Heart left ventricle (tissue), 13 donors: Measurements from ENCODE around the gene MAPK11.

Experiments used
- POLR2A ChIP-seq, 2 donors: fragments of 450-650 bp; IDR thresholded peaks; one replicate each; pipeline ENCODE4 v1.6.1; 2017; ENCODE audit warnings: antibody characterized with exemption in 2 of 2, mild to moderate bottlenecking in 2 of 2, moderate library complexity in 2 of 2
- TF ChIP-seq, protein P1 (sequence below), 12 donors: fragments of 200-600 bp; sonication (generic) in 4 of 12; IDR thresholded peaks; one replicate each; pipeline versions ENCODE4 v1.5.0 to v1.8.0; 2018 to 2022; ENCODE audit warnings: antibody characterized with exemption in 12 of 12, mild to moderate bottlenecking in 5 of 12
- donor health status: ischemic (EF 13 %, LVEDD 7.1; RV severe dilation, severe dysfunction).
- donor health status: DM: no; HTN: yes; CAD: no.
- donor health status: DM: no; HTN: no; CAD: no.
- donor health status: ischemic (EF 25% LVEDD 6.9; RV normal size, moderate dysfunction).
- donor health status: ischemic (EF 25% LVEDD 5.7; RV mildly dilated, moderate dysfunction).
- donor health status: ischemic (EF 35%, LVEDD 5.7; RV mildly dilated, moderate dysfunction).
- donor health status: nonischemic (EF 11% LVEDD 7.7; RV severe dilation, severe dysfunction).
- donor health status: DM: yes; HTN: yes; CAD: no.
- donor health status: PGD.
- donor health status: ischemic (EF 29% LVEDD 5.4; RV normal size, mild dysfunction).
- donor health status: nonischemic (EF 23%, LVEDD 6.1; RV moderate dilation, normal function).

DNA sequence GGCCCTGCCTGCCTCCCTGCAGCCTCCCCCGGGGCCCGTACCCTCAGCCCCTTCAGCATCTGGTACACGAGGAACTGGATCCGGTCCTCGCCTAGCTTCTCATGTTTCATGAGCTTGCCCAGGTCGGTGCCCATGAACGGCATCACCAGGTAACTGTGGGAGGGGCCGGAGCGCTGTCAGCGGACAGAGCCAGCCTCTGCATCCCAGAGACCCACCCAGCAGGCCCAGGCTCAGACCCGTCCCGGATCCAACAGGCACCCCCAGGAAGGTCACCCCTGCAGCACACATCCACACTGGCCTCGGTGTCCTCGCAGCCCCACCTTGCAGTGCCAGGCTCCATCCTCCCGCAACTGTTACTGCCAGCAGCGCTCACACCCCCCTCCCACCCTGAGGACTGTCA, 13.1 kb downstream of the MAPK11 start:
- TF ChIP-seq, protein P1, sequence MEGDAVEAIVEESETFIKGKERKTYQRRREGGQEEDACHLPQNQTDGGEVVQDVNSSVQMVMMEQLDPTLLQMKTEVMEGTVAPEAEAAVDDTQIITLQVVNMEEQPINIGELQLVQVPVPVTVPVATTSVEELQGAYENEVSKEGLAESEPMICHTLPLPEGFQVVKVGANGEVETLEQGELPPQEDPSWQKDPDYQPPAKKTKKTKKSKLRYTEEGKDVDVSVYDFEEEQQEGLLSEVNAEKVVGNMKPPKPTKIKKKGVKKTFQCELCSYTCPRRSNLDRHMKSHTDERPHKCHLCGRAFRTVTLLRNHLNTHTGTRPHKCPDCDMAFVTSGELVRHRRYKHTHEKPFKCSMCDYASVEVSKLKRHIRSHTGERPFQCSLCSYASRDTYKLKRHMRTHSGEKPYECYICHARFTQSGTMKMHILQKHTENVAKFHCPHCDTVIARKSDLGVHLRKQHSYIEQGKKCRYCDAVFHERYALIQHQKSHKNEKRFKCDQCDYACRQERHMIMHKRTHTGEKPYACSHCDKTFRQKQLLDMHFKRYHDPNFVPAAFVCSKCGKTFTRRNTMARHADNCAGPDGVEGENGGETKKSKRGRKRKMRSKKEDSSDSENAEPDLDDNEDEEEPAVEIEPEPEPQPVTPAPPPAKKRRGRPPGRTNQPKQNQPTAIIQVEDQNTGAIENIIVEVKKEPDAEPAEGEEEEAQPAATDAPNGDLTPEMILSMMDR (IDR thresholded peaks at IDR 0.05): no peak
- no peak for TF ChIP-seq POLR2A (IDR thresholded peaks at IDR 0.05)
